Neuronal stem cell (in vitro differentiated cells): ENCODE measurements around the gene RYR2.

Experiments
- DNase-seq: peaks from one replicate; pipeline ENCODE4 v3.0.0-alpha.2; 2013; ENCODE audit warnings: low spot score
- H2AFZ ChIP-seq: one replicate; pipeline ENCODE4 v1.6.1; 2013; ENCODE audit warnings: mild to moderate bottlenecking, low read length, inconsistent platforms
- H2AK5ac ChIP-seq: 2 replicates; pipeline ENCODE4 v1.6.1; 2013; ENCODE audit warnings: low read depth, mild to moderate bottlenecking, inconsistent platforms, low read length, moderate library complexity, mixed read lengths
- H2BK120ac ChIP-seq: 2 replicates; pipeline ENCODE4 v1.6.1; 2013; ENCODE audit warnings: low read depth, mild to moderate bottlenecking, inconsistent platforms, low read length, moderate library complexity, mixed read lengths
- H2BK12ac ChIP-seq: one replicate; pipeline ENCODE4 v1.6.1; 2013; ENCODE audit warnings: low read length, inconsistent platforms
- H2BK15ac ChIP-seq: 2 replicates; pipeline ENCODE4 v1.6.1; 2013; ENCODE audit warnings: mild to moderate bottlenecking, low read length, inconsistent platforms, mixed read lengths
- H2BK5ac ChIP-seq: one replicate; pipeline ENCODE4 v1.6.1; 2013; ENCODE audit warnings: inconsistent platforms, mild to moderate bottlenecking, low read length, moderate library complexity
- H3K14ac ChIP-seq: one replicate; pipeline ENCODE4 v1.6.1; 2013; ENCODE audit warnings: low read length, inconsistent platforms
- H3K18ac ChIP-seq: 2 replicates; pipeline ENCODE4 v1.6.1; 2013; ENCODE audit warnings: low read length, inconsistent platforms
- H3K23ac ChIP-seq: 2 replicates; pipeline ENCODE4 v1.6.1; 2013; ENCODE audit warnings: low read depth, mild to moderate bottlenecking, mixed read lengths, low read length, inconsistent platforms; ENCODE audit not compliant: poor library complexity
- H3K27ac ChIP-seq: replicated peaks from 3 replicates; pipeline ENCODE4 v1.5.1; 2013; ENCODE audit warnings: low read length, inconsistent platforms
- H3K27me3 ChIP-seq, 3 experiments: 2 replicates each; pipeline ENCODE4 v1.6.1; 2013; ENCODE audit warnings: low read length in 3 of 3, mild to moderate bottlenecking in 2 of 3, inconsistent platforms in 1 of 3, low read depth in 1 of 3, mixed read lengths in 1 of 3, moderate library complexity in 1 of 3; ENCODE audit not compliant: control insufficient read depth in 3 of 3, insufficient read depth in 3 of 3
- H3K36me3 ChIP-seq, 2 donors: replicated peaks in 1 of 2; 2 replicates each; pipeline ENCODE4 v1.6.1; 2013; ENCODE audit warnings: low read length in 2 of 2; ENCODE audit not compliant: control insufficient read depth in 2 of 2, insufficient read depth in 2 of 2
- H3K4ac ChIP-seq: 2 replicates; pipeline ENCODE4 v1.6.1; 2013; ENCODE audit warnings: inconsistent platforms, mild to moderate bottlenecking, low read length, moderate library complexity
- H3K4me1 ChIP-seq, 2 donors: 1 replicate in 1 of 2; 2 replicates in 1 of 2; pipeline ENCODE4 v1.6.1; 2013; ENCODE audit warnings: low read length in 2 of 2, low read depth in 1 of 2; ENCODE audit not compliant: control insufficient read depth in 2 of 2, insufficient read depth in 1 of 2
- H3K4me2 ChIP-seq: one replicate; pipeline ENCODE4 v1.6.1; 2013; ENCODE audit warnings: mild to moderate bottlenecking, low read length, inconsistent platforms; ENCODE audit not compliant: insufficient read depth, poor library complexity, severe bottlenecking
- H3K4me3 ChIP-seq, 2 donors: 2 replicates each; pipeline ENCODE4 v1.5.1; 2013; ENCODE audit warnings: low read length in 2 of 2, mild to moderate bottlenecking in 2 of 2, inconsistent platforms in 1 of 2, moderate library complexity in 1 of 2
- H3K79me1 ChIP-seq: one replicate; pipeline ENCODE4 v1.6.1; 2013; ENCODE audit warnings: low read depth, mild to moderate bottlenecking, inconsistent platforms, low read length, moderate library complexity
- H3K9ac ChIP-seq: one replicate; pipeline ENCODE4 v1.6.1; 2013; ENCODE audit warnings: mild to moderate bottlenecking, low read depth, low read length, inconsistent platforms; ENCODE audit not compliant: poor library complexity
- H3K9me3 ChIP-seq, 2 donors: replicated peaks in 1 of 2; 2 replicates each; pipeline versions ENCODE3 to v1.6.1; 2013; ENCODE audit warnings: low read length in 2 of 2, mild to moderate bottlenecking in 2 of 2, inconsistent platforms in 1 of 2, low read depth in 1 of 2, mixed read lengths in 1 of 2, moderate library complexity in 1 of 2; ENCODE audit not compliant: control insufficient read depth in 2 of 2, insufficient read depth in 1 of 2
- H4K8ac ChIP-seq: one replicate; pipeline ENCODE4 v1.6.1; 2013; ENCODE audit warnings: low read depth, mild to moderate bottlenecking, inconsistent platforms, low read length, moderate library complexity
- H4K91ac ChIP-seq: one replicate; pipeline ENCODE4 v1.6.1; 2013; ENCODE audit warnings: low read length, low read depth, mild to moderate bottlenecking, inconsistent platforms; ENCODE audit not compliant: poor library complexity
- WGBS, 2 donors: extraction: QIAGEN DNeasy Blood & Tissue Kit; methylation state at CpG; one replicate each; pipeline ENCODE4 v1.1.7; 2013; ENCODE audit warnings: missing lambda C conversion rate in 2 of 2, mixed read lengths in 1 of 2; ENCODE audit not compliant: insufficient read length in 2 of 2, insufficient replicate concordance in 1 of 2; ENCODE audit errors: extremely low coverage in 2 of 2; 5-methylcytosine and 5-hydroxymethylcytosine counted together

Gene RYR2

DNA sequence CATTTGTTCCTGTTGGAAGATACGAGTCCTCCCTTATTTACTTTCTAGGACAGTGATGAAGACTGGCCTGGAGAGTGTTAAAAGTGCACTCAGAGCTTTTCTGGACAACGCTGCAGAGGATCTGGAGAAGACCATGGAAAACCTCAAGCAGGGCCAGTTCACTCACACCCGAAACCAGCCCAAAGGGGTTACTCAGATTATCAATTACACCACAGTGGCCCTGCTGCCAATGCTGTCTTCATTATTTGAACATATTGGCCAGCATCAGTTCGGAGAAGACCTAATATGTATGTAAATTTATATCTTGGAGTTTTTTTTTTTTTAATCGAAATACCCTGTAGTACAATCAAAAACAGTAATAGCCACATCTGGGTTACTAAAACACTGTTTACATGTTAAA lies 658.2 kb downstream of the RYR2 start:
- DNase-seq = no peak
- H3K23ac ChIP-seq = no peak overlapping the region
- H3K79me1 ChIP-seq = no peaks in the 10 kb centered on the region
- H3K27ac ChIP-seq = no peak overlapping the region
- no peak overlapping the region for H2BK120ac ChIP-seq
- no CpG with 5 or more reads among the region's 5 CpGs for whole genome bisulfite sequencing, 2 donors
- no peaks in the 10 kb centered on the region for H3K27me3 ChIP-seq
- no peak overlapping the region for H3K4me2 ChIP-seq
- H3K4me1 ChIP-seq = no peaks in the 10 kb centered on the region
- H3K4me3 ChIP-seq = no peak overlapping the region
- no peak overlapping the region for H2AK5ac ChIP-seq
- no peak overlapping the region for H4K91ac ChIP-seq
- H3K14ac ChIP-seq = no peak overlapping the region
- no peak overlapping the region for H2BK12ac ChIP-seq
- H3K9me3 ChIP-seq = no peaks in the 10 kb centered on the region
- no peaks in the 10 kb centered on the region for H3K36me3 ChIP-seq
- no peak overlapping the region for H4K8ac ChIP-seq
- no peak overlapping the region for H2BK15ac ChIP-seq
- H3K4ac ChIP-seq = no peak overlapping the region
- no peak overlapping the region for H3K18ac ChIP-seq
- no peak overlapping the region for H2AFZ ChIP-seq
- H3K9ac ChIP-seq = no peak overlapping the region
- H2BK5ac ChIP-seq = no peak overlapping the region

GRCh38 chr1:237701534-237701933 lies 659.5 kb downstream of the RYR2 start:
- H3K23ac ChIP-seq = no peak overlapping the region
- H3K27me3 ChIP-seq = no peaks in the 10 kb centered on the region
- no peak overlapping the region for H2BK15ac ChIP-seq
- H2BK120ac ChIP-seq = no peak overlapping the region
- H3K4me3 ChIP-seq = no peak overlapping the region
- H3K4ac ChIP-seq = no peak overlapping the region
- no peak overlapping the region for H4K8ac ChIP-seq
- no peak overlapping the region for H3K4me2 ChIP-seq
- no peaks in the 10 kb centered on the region for H3K9me3 ChIP-seq
- H2AK5ac ChIP-seq = no peak overlapping the region
- no peak overlapping the region for H4K91ac ChIP-seq
- no peak overlapping the region for H2BK12ac ChIP-seq
- no peak overlapping the region for H2BK5ac ChIP-seq
- no CpG with 5 or more reads among the region's 2 CpGs for WGBS, 2 donors
- no peak for DNase-seq
- no peak overlapping the region for H3K9ac ChIP-seq
- no peaks in the 10 kb centered on the region for H3K36me3 ChIP-seq
- H3K18ac ChIP-seq = no peak overlapping the region
- H3K27ac ChIP-seq = no peak overlapping the region
- H3K14ac ChIP-seq = no peak overlapping the region
- no peaks in the 10 kb centered on the region for H3K79me1 ChIP-seq
- no peak overlapping the region for H2AFZ ChIP-seq
- no peaks in the 10 kb centered on the region for H3K4me1 ChIP-seq

GRCh38 chr1:237702161-237702560 lies 660.2 kb downstream of the RYR2 start:
- Histone ChIP-seq H3K79me1 (no peaks in the 10 kb centered on the region), H3K4me2 (no peak overlapping the region), H4K91ac (no peak overlapping the region), H3K14ac (no peak overlapping the region), H2BK5ac (no peak overlapping the region), H3K9ac (no peak overlapping the region), H3K4me3 (no peak overlapping the region), H2BK120ac (no peak overlapping the region), H3K23ac (no peak overlapping the region), H2AFZ (no peak overlapping the region), H2AK5ac (no peak overlapping the region), H3K9me3 (no peaks in the 10 kb centered on the region), H3K18ac (no peak overlapping the region), H3K36me3 (no peaks in the 10 kb centered on the region), H3K4ac (no peak overlapping the region), H2BK12ac (no peak overlapping the region), H4K8ac (no peak overlapping the region), H3K27ac (no peak overlapping the region), H3K4me1 (no peaks in the 10 kb centered on the region), H2BK15ac (no peak overlapping the region), H3K27me3 (no peaks in the 10 kb centered on the region)
- no peak for DNase-seq
- WGBS, 2 donors = no CpG with 5 or more reads among the region's 2 CpGs

DNA sequence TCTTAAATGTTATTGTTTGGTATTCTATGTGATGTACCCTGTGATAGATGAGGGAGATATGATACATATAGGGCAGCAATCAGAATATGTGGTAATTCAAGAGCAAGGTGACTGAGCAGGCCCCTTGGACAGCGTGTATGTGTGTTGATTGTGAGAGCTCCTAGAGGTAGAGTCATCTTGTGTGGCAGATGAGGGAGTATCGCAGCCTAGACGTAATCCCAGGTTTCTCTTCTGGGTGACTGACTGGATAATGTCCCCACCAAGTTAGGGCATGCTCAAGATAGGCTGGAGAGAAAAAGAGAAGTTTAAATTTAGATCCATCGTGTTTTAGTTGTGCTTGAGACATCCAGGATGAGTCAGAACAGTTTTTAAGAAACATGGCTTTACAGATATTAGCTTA lies 663.5 kb downstream of the RYR2 start:
- Histone ChIP-seq H3K4me2 (no peak overlapping the region), H3K4me1 (no peaks in the 10 kb centered on the region)
- WGBS, 2 donors = no CpG with 5 or more reads among the region's 4 CpGs

More for the DNA sequence above, 663.5 kb downstream of the RYR2 start:
- Histone ChIP-seq H2BK5ac (no peak overlapping the region), H4K91ac (no peak overlapping the region), H2AFZ (no peak overlapping the region), H3K36me3 (no peaks in the 10 kb centered on the region), H3K18ac (no peak overlapping the region), H3K23ac (no peak overlapping the region), H3K14ac (no peak overlapping the region), H2BK120ac (no peak overlapping the region), H3K27ac (no peak overlapping the region), H4K8ac (no peak overlapping the region), H3K9me3 (no peaks in the 10 kb centered on the region), H3K27me3 (no peaks in the 10 kb centered on the region), H3K4ac (no peak overlapping the region), H2BK12ac (no peak overlapping the region), H2AK5ac (no peak overlapping the region), H2BK15ac (no peak overlapping the region), H3K79me1 (no peaks in the 10 kb centered on the region), H3K4me3 (no peak overlapping the region), H3K9ac (no peak overlapping the region)
- DNase-seq = no peak
